ENCODE data around the gene ZMYND19.
A peak's percentile ranks its signal among the peaks of the same experiment; 100 is the strongest.
"Not testable (repeated sequence)": the region's sequence is repeated elsewhere in the genome, so short reads cannot be mapped to it uniquely, and the experiment has no call there.

Gene ZMYND19

GRCh38 chr9:137590469-137591383 lies at the start of gene ZMYND19:
TSS of gene ZMYND19 (minus strand) at chr9:137590512. CDS start at chr9:137590263, 249 bp downstream.
- peak; percentile 95 for DNase-seq (ENCODE audit: low spot score)

- no peak for DNase-seq (ENCODE audit: low spot score)
Measured at GRCh38 chr9:137639303-137640051, 49.2 kb upstream of the ZMYND19 start.

- DNase-seq (ENCODE audit: low spot score) = no peak
Measured at GRCh38 chr9:137638680-137639079, 48.4 kb upstream of the ZMYND19 start.

GRCh38 chr9:137634016-137634415 lies 43.7 kb upstream of the ZMYND19 start:
- DNase-seq (ENCODE audit: low spot score) = no peak

GRCh38 chr9:137632230-137633161 lies 42.2 kb upstream of the ZMYND19 start:
- no peak for DNase-seq (ENCODE audit: low spot score)

- DNase-seq (ENCODE audit: low spot score) = no peak
Measured at GRCh38 chr9:137631345-137632229, 41.3 kb upstream of the ZMYND19 start.

- DNase-seq (ENCODE audit: low spot score) = no peak
Measured at GRCh38 chr9:137630679-137631078, 40.4 kb upstream of the ZMYND19 start.

GRCh38 chr9:137630126-137630525 lies 39.8 kb upstream of the ZMYND19 start:
- DNase-seq (ENCODE audit: low spot score) = no peak

- DNase-seq (ENCODE audit: low spot score) = not testable (repeated sequence)
Measured at GRCh38 chr9:137627406-137627805, 37.1 kb upstream of the ZMYND19 start.

- no peak for DNase-seq (ENCODE audit: low spot score)
Measured at GRCh38 chr9:137626464-137626863, 36.2 kb upstream of the ZMYND19 start.

GRCh38 chr9:137622211-137622610 lies 31.9 kb upstream of the ZMYND19 start:
- DNase-seq (ENCODE audit: low spot score) = not testable (repeated sequence)

- peak; percentile 82 for DNase-seq (ENCODE audit: low spot score)
Measured at GRCh38 chr9:137621131-137621757, 30.9 kb upstream of the ZMYND19 start.

GRCh38 chr9:137620581-137620980 lies 30.3 kb upstream of the ZMYND19 start:
- no peak for DNase-seq (ENCODE audit: low spot score)

- DNase-seq (ENCODE audit: low spot score) = no peak
Measured at GRCh38 chr9:137620048-137620405, 29.7 kb upstream of the ZMYND19 start.

- DNase-seq (ENCODE audit: low spot score) = peak; percentile 69
Measured at GRCh38 chr9:137619240-137620047, 29.1 kb upstream of the ZMYND19 start.

- peak; percentile 94 for DNase-seq (ENCODE audit: low spot score)
Measured at GRCh38 chr9:137618105-137619067, 28.1 kb upstream of the ZMYND19 start, which contains the start of gene EHMT1. TSS of gene EHMT1 (plus strand) at chr9:137619005. CDS start at chr9:137619029, 24 bp downstream.

GRCh38 chr9:137615387-137615871 lies 25.1 kb upstream of the ZMYND19 start:
- DNase-seq (ENCODE audit: low spot score) = no peak

All from RKO (cell line).